Measurements from ENCODE around the gene PLCH1. TPM values are rescaled to one million over a fixed set of nuclear protein-coding genes. Genes with fewer than 3 reads are reported as not detected.

PLCH1 gene
- total and polyA plus RNA-seq, 2 of the 13 experiments (the other 11 are each of a cell fraction or from before 2014, with no cell fraction given), result 2.0 to 3.0 TPM

DNA sequence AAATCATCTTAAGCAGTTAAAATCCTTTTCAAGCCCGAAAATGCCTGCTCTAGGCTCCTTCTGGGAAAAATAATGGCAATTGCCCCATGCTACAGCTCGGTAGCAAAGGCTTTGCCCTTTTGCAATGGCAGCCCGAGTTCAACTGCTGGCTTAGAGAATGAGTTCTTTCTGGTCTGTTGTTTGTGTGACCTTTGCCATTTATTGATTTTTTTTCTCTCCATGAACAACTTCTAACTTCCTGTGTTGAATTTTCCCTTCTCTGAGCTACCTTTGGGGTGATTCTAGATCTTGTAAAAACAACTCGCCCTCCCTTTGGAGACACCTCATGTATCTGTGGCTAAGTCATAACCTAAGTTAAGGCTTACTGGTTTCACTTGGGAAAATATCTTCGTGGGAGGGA is 139.3 kb downstream of the PLCH1 start (continued):
- TF ChIP-seq ZNF550 (CRISPR knock-in tag; IDR thresholded peaks at IDR 0.05; ENCODE audit: borderline replicate concordance) (no peak), MATR3 (CRISPR knock-in tag; IDR thresholded peaks at IDR 0.05) (no peak), ZNF12 (CRISPR knock-in tag; IDR thresholded peaks at IDR 0.05) (0 out of 2 replicates have a peak, but pooled peaks have one; percentile 29), KLF12 (CRISPR knock-in tag; IDR thresholded peaks at IDR 0.05; ENCODE audit: borderline replicate concordance) (no peak), SAFB2 (CRISPR knock-in tag; IDR thresholded peaks at IDR 0.05; ENCODE audit: borderline replicate concordance, low read depth) (no peak), CENPX (CRISPR knock-in tag; IDR thresholded peaks at IDR 0.05) (no peak), ZFY (CRISPR knock-in tag; IDR thresholded peaks at IDR 0.05) (no peak), MLXIP (CRISPR knock-in tag; IDR thresholded peaks at IDR 0.05; ENCODE audit: borderline replicate concordance) (no peak), U2AF1 (optimal IDR thresholded peaks at IDR 0.05; ENCODE audit: low read depth, low read length) (no peak), STAG1 (CRISPR knock-in tag; IDR thresholded peaks at IDR 0.05) (peak; percentile 25; the same call in 1 of the 2 replicates), KMT2B (CRISPR knock-in tag; IDR thresholded peaks at IDR 0.05) (peak; percentile 72), NFATC3 (CRISPR knock-in tag; IDR thresholded peaks at IDR 0.05) (no peak), PCBP1 (IDR thresholded peaks at IDR 0.05; ENCODE audit: borderline replicate concordance, low read depth, low read length) (no peak), ZNF431 (CRISPR knock-in tag; IDR thresholded peaks at IDR 0.05; ENCODE audit: borderline replicate concordance, low read depth) (no peak), SP4 (CRISPR knock-in tag; IDR thresholded peaks at IDR 0.05) (no peak), ZNF572 (CRISPR knock-in tag; IDR thresholded peaks at IDR 0.05) (no peak)
- TF ChIP-seq, protein P1, sequence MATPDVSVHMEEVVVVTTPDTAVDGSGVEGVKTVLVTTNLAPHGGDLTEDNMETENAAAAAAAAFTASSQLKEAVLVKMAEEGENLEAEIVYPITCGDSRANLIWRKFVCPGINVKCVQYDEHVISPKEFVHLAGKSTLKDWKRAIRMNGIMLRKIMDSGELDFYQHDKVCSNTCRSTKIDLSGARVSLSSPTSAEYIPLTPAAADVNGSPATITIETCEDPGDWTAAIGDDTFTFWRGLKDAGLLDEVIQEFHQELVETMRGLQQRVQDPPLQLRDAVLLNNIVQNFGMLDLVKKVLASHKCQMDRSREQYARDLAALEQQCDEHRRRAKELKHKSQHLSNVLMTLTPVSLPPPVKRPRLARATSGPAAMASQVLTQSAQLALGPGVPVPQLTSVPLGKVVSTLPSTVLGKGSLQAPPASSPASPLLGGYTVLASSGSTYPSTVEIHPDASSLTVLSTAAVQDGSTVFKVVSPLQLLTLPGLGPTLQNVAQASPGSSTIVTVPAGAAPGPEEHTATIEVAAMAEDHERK (CRISPR knock-in tag; IDR thresholded peaks at IDR 0.05; ENCODE audit: low read depth), result no peak
- TF ChIP-seq, protein P2, sequence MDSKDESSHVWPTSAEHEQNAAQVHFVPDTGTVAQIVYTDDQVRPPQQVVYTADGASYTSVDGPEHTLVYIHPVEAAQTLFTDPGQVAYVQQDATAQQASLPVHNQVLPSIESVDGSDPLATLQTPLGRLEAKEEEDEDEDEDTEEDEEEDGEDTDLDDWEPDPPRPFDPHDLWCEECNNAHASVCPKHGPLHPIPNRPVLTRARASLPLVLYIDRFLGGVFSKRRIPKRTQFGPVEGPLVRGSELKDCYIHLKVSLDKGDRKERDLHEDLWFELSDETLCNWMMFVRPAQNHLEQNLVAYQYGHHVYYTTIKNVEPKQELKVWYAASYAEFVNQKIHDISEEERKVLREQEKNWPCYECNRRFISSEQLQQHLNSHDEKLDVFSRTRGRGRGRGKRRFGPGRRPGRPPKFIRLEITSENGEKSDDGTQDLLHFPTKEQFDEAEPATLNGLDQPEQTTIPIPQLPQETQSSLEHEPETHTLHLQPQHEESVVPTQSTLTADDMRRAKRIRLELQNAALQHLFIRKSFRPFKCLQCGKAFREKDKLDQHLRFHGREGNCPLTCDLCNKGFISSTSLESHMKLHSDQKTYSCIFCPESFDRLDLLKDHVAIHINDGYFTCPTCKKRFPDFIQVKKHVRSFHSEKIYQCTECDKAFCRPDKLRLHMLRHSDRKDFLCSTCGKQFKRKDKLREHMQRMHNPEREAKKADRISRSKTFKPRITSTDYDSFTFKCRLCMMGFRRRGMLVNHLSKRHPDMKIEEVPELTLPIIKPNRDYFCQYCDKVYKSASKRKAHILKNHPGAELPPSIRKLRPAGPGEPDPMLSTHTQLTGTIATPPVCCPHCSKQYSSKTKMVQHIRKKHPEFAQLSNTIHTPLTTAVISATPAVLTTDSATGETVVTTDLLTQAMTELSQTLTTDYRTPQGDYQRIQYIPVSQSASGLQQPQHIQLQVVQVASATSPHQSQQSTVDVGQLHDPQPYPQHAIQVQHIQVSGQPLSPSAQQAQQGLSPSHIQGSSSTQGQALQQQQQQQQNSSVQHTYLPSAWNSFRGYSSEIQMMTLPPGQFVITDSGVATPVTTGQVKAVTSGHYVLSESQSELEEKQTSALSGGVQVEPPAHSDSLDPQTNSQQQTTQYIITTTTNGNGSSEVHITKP (CRISPR knock-in tag; IDR thresholded peaks at IDR 0.05; ENCODE audit: low read depth), result no peak
- TF ChIP-seq, protein P3, sequence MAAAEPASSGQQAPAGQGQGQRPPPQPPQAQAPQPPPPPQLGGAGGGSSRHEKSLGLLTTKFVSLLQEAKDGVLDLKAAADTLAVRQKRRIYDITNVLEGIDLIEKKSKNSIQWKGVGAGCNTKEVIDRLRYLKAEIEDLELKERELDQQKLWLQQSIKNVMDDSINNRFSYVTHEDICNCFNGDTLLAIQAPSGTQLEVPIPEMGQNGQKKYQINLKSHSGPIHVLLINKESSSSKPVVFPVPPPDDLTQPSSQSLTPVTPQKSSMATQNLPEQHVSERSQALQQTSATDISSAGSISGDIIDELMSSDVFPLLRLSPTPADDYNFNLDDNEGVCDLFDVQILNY (CRISPR knock-in tag; conservative IDR thresholded peaks at IDR 0.05), result no peak

Measured in HepG2 (cell line).